Heart right ventricle (tissue), 16 donors: Measurements from ENCODE around the gene TRIM32. TPM values are rescaled to one million over a fixed set of nuclear protein-coding genes. Genes with fewer than 3 reads are reported as not detected.

Experiments used
- ATAC-seq, 8 donors: fragments of 200-7000 bp; cut with Tn5 transposase; one replicate each; pipeline ENCODE4 v1.9.1; 2020; ENCODE audit warnings: mild to moderate bottlenecking in 8 of 8, moderate library complexity in 8 of 8, moderate number of reproducible peaks in 1 of 8
- DNase-seq, 2 donors: peaks; one replicate each; pipeline ENCODE4 v3.0.0-alpha.2; 2020
- H3K27ac ChIP-seq, 10 donors: fragments of 200-600 bp; sonication (generic) in 2 of 10; one replicate each; pipeline versions ENCODE4 v1.5.0 to v1.8.0; 2020 to 2022; ENCODE audit warnings: mild to moderate bottlenecking in 3 of 10
- H3K27me3 ChIP-seq, 7 donors: fragments of 200-600 bp; one replicate each; pipeline ENCODE4 v1.8.0; 2021 to 2022; ENCODE audit warnings: mild to moderate bottlenecking in 2 of 7
- H3K36me3 ChIP-seq, 9 donors: fragments of 200-600 bp; sonication (generic) in 1 of 9; one replicate each; pipeline versions ENCODE4 v1.5.0 to v1.8.0; 2020 to 2022; ENCODE audit warnings: mild to moderate bottlenecking in 2 of 9
- H3K4me1 ChIP-seq, 9 donors: fragments of 200-600 bp; sonication (generic) in 1 of 9; one replicate each; pipeline versions ENCODE4 v1.5.0 to v1.8.0; 2020 to 2022; ENCODE audit warnings: mild to moderate bottlenecking in 4 of 9
- H3K4me3 ChIP-seq, 10 donors: fragments of 200-600 bp; sonication (generic) in 2 of 10; one replicate each; pipeline versions ENCODE4 v1.5.0 to v1.8.0; 2020 to 2022; ENCODE audit warnings: mild to moderate bottlenecking in 7 of 10, moderate library complexity in 2 of 10
- H3K9me3 ChIP-seq, 11 donors: fragments of 200-600 bp in 10 of 11; sonication (generic) in 2 of 11; one replicate each; pipeline versions ENCODE4 v1.5.0 to v1.8.0; 2013 to 2022; ENCODE audit warnings: mild to moderate bottlenecking in 2 of 11, control low read depth in 1 of 11, moderate library complexity in 1 of 11
- CTCF ChIP-seq, 9 donors: fragments of 200-600 bp; sonication (generic) in 2 of 9; IDR thresholded peaks; one replicate each; pipeline versions ENCODE4 v1.5.0 to v1.8.0; 2021 to 2022; ENCODE audit warnings: antibody characterized with exemption in 9 of 9, mild to moderate bottlenecking in 5 of 9, moderate library complexity in 1 of 9
- WGBS, 2 donors: extraction: QIAGEN DNeasy Blood & Tissue Kit; methylation state at CpG; one replicate each; pipeline ENCODE4 v1.1.7; 2013; ENCODE audit warnings: inconsistent platforms in 1 of 2; 5-methylcytosine and 5-hydroxymethylcytosine counted together
- intact Hi-C, 10 donors: fragments of 100-400 bp; cut with DNase I; formaldehyde crosslinking; loops; one replicate each; pipeline versions ENCODE4 v1.11.1 to v1.14.2; 2022
- polyA plus RNA-seq, 2 donors: library from polyadenylated mRNA; stranded (reverse); fragments of 200-250 nt; gene quantifications; one replicate each; pipeline ENCODE4 v1.2.3, GENCODE V29; 2013
- total RNA-seq, 10 donors: library from RNA; stranded (reverse); fragmentation: NEBNext Ultra II Directional in 3 of 10; extraction: Animal tissue kit (Norgen Biotek cat#: 25700) in 3 of 10; gene quantifications; one replicate each; pipeline versions ENCODE4 v1.2.1 to v1.2.4, GENCODE V29; 2021 to 2023
- donor health status: Arrhythmogenic right ventricular cardiomyopathy.
- donor health status: ischemic (EF 13 %, LVEDD 7.1; RV severe dilation, severe dysfunction).
- donor health status: healthy with polysubstance abuse.
- donor health status: DM: no; HTN: yes; CAD: no.
- donor health status: DM: no; HTN: no; CAD: no.
- donor health status: ischemic (EF 25% LVEDD 6.9; RV normal size, moderate dysfunction).
- donor health status: ischemic (EF 25% LVEDD 5.7; RV mildly dilated, moderate dysfunction).
- donor health status: healthy.
- donor health status: DM: yes; HTN: yes; CAD: no.
- donor health status: Ischemic cardiomyopathy.
- donor health status: ischemic (EF 35%, LVEDD 5.7; RV mildly dilated, moderate dysfunction).
- donor health status: nonischemic (EF 11% LVEDD 7.7; RV severe dilation, severe dysfunction).
- donor health status: DM: yes; HTN: yes; CAD: no.
- donor health status: PGD.
- donor health status: ischemic (EF 29% LVEDD 5.4; RV normal size, mild dysfunction).
- donor health status: nonischemic (EF 23%, LVEDD 6.1; RV moderate dilation, normal function).

TRIM32 gene
- total and polyA plus RNA-seq, 12 donors, result 2.6 to 21.2 (median 13.4) TPM

GRCh38 chr9:116643691-116644090 lies 43.4 kb upstream of the TRIM32 start:
- Histone ChIP-seq H3K4me1 (peaks cover 0 to 59% (median 19%) of the 10 kb centered on the region in 9 donors), H3K9me3 (no peaks in the 10 kb centered on the region), H3K27ac (no peak overlapping the region), H3K36me3 (no peaks in the 10 kb centered on the region), H3K27me3 (no peaks in the 10 kb centered on the region), H3K4me3 (no peak overlapping the region)
- WGBS, 2 donors, result 90 to 97% methylated on average over 1 of the region's 1 CpG
- intact Hi-C loops, result loop anchor here in 5 of 10 donors (10.0 kb wide), 4 partner anchors 69 to 759 kb away; partner anchors contain the start of gene PAPPA (in 1 of the 5)
- no peak for TF ChIP-seq CTCF (IDR thresholded peaks at IDR 0.05)
- no peak for DNase-seq
- ATAC-seq, result no peak

- intact Hi-C loops, result loop anchor here in 5 of 10 donors (10.0 kb wide), 4 partner anchors 69 to 759 kb away; partner anchors contain the start of gene PAPPA (in 1 of the 5)
- H3K4me1 ChIP-seq, result peaks cover 0 to 56% (median 19%) of the 10 kb centered on the region in 9 donors
- peak in 2 of 8 donors; percentile 32 to 53 for ATAC-seq
Observed at GRCh38 chr9:116644091-116644688, 42.9 kb upstream of the TRIM32 start.

GRCh38 chr9:116646661-116647514 lies 40.2 kb upstream of the TRIM32 start:
- intact Hi-C loops, result loop anchor here in 8 of 10 donors (5.0 to 10.0 kb wide), 10 partner anchors 70 to 1055 kb away; partner anchors contain the start of gene PAPPA (in 4 of the 8)
- ATAC-seq (peak; percentile 65 to 86 (median 76)), DNase-seq (no peak)
- H3K4me1 ChIP-seq, result peaks cover 0 to 35% (median 14%) of the 10 kb centered on the region in 9 donors
- H3K27ac ChIP-seq, result peak overlapping the region in 3 of 10 donors; percentile 4 to 53 (median 29)
- no peaks in the 10 kb centered on the region for H3K27me3 ChIP-seq
- H3K36me3 ChIP-seq, result no peaks in the 10 kb centered on the region
- no peaks in the 10 kb centered on the region for H3K9me3 ChIP-seq
- WGBS, 2 donors, result 77 to 80% methylated on average over 5 of the region's 5 CpGs
- H3K4me3 ChIP-seq, result no peak overlapping the region
- peak in 8 of 9 donors; percentile 29 to 71 (median 62) for TF ChIP-seq CTCF (IDR thresholded peaks at IDR 0.05)

More at GRCh38 chr9:116644091-116644688, 42.9 kb upstream of the TRIM32 start:
- Histone ChIP-seq H3K9me3 (no peaks in the 10 kb centered on the region), H3K27me3 (no peaks in the 10 kb centered on the region), H3K4me3 (no peak overlapping the region), H3K36me3 (no peaks in the 10 kb centered on the region), H3K27ac (peak overlapping the region in 2 of 10 donors; percentile 16 to 20)
- WGBS, 2 donors, result 78 to 82% methylated on average over 2 of the region's 2 CpGs
- no peak for DNase-seq
- TF ChIP-seq CTCF (IDR thresholded peaks at IDR 0.05), result no peak

- peak overlapping the region in 6 of 10 donors; percentile 4 to 53 (median 26) for H3K27ac ChIP-seq
- H3K9me3 ChIP-seq, result no peaks in the 10 kb centered on the region
- no peak overlapping the region for H3K4me3 ChIP-seq
- no peaks in the 10 kb centered on the region for H3K27me3 ChIP-seq
- ATAC-seq (peak; percentile 60 to 97 (median 80)), DNase-seq (peak; percentile 18 to 35)
- intact Hi-C loops, result loop anchor here in 8 of 10 donors (5.0 to 10.0 kb wide), 10 partner anchors 70 to 1055 kb away; partner anchors contain the start of gene PAPPA (in 4 of the 8)
- peaks cover 0 to 32% (median 12%) of the 10 kb centered on the region in 9 donors for H3K4me1 ChIP-seq
- WGBS, 2 donors, result 48 to 54% methylated on average over 4 of the region's 4 CpGs
- peak in 1 of 9 donors; percentile 3 for TF ChIP-seq CTCF (IDR thresholded peaks at IDR 0.05)
- no peaks in the 10 kb centered on the region for H3K36me3 ChIP-seq
Observed at GRCh38 chr9:116647515-116647809, 39.6 kb upstream of the TRIM32 start.
